ENCODE data around the gene ANAPC16. TPM values are rescaled to one million over a fixed set of nuclear protein-coding genes. Genes with fewer than 3 reads are reported as not detected.

ANAPC16 gene
- total RNA-seq, result 43.5 and 44.4 TPM in 2 replicates

DNA sequence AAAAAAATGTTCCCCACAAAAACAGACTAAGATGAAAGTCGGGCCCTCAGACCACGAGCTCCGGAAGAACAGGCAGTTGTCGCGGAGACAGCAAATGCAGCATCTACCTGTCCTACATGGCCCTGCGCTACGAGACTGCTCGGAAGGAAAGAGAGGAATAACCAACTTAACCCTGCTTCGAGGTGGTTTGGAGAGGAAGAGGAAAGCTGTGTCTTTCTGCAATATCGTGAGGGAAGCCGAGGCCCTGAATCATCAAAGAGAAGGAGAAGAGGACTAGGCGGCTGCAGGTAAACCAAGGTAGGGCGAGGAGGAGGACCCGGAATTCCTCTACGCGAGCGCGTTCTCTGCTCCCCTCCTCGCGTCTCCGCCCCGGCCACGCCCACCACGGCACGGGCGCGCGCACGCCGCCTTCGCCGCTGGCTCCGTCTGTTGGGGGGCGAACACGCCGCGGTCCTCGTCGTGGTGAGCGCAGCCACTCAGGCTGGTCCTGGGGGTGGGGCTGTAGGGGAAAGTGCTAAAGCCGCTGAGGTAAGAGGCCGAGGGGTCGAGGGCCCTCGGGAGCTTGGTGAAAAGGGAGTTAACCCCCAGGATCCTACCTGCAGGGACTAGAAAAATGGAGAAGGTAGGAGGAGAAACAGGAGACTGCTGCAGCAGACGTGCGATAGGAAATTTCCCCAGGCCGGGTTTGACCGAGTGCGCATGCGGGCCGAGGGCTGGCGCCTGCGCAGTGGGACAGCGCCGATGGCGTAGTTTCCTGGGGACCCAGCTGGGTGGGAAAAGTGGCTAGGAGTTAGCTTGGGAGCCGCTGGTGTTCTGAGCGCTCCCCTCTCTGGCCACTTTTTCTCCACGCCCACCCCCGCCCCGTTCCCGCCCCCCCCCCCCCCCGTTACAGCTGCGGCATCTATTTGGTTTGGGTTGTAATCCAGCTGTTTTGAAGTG, at the start of gene ANAPC16, which contains the start of gene ASCC1:
ANAPC16 (plus strand) TSS at position 402 of the 939 bp plus-strand sequence. CDS start 7,903 bp downstream, outside the sequence.
ASCC1 (minus strand) TSS at position 666 of the 939 bp plus-strand sequence. CDS start 2,978 bp downstream, outside the sequence.

GRCh38 chr10:72273410-72274212, 57.8 kb downstream of the ANAPC16 start, which contains the start of gene DDIT4:
Gene DDIT4 (plus strand): TSS chr10:72273924. CDS start chr10:72274217, 293 bp downstream.

Other genes starting within 250 kb of the ANAPC16 start
- gene SPOCK2, start 127.5 kb upstream of the ANAPC16 start, total RNA-seq, result 0.37 and 0.43 TPM in 2 replicates
- 21.2 and 26.6 TPM in 2 replicates for gene ASCC1, start 264 bp downstream of the ANAPC16 start, total RNA-seq
- gene DDIT4, start 57.9 kb downstream of the ANAPC16 start, total RNA-seq, result 680 and 813 TPM in 2 replicates
- 19.1 and 23.9 TPM in 2 replicates for gene DNAJB12, start 138.9 kb downstream of the ANAPC16 start, total RNA-seq